Neural progenitor cell (in vitro differentiated cells): ENCODE data around the gene TMEM117.

ENCODE experiments used
- EZH2 ChIP-seq: fragments of 200-600 bp; sonication (generic); IDR thresholded peaks from 2 replicates; pipeline ENCODE4 v1.6.1; 2017; ENCODE audit warnings: antibody characterized with exemption, mild to moderate bottlenecking, moderate library complexity
- EZH2phosphoT487 ChIP-seq: fragments of 200-600 bp; sonication (generic); IDR thresholded peaks from 2 replicates; pipeline ENCODE4 v1.6.1; 2017; ENCODE audit warnings: antibody characterized with exemption
- TF ChIP-seq, protein P1 (sequence below): fragments of 200-600 bp; sonication (generic); IDR thresholded peaks from 2 replicates; pipeline ENCODE4 v1.5.1; 2017; ENCODE audit warnings: antibody characterized with exemption, mild to moderate bottlenecking

DNA sequence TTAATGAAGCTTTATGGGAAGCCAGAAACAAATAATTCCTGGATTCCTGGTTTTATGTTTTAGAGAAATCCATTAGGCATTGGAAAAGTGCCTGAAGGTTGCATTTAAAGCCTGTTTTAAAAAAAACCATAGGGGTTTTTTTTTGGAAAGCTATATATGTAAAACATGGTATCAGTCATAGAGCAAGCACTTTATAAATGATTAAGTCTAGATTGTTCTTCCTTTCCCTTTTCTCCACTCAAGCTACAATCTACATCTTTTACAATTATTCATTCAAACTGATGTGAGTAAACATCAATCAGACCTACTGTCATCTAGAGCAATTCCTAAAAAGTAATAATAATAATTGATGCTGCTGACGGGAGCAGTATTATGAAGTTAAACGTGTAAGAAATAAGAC is 500.7 kb downstream of the TMEM117 start:
- TF ChIP-seq, protein P1, sequence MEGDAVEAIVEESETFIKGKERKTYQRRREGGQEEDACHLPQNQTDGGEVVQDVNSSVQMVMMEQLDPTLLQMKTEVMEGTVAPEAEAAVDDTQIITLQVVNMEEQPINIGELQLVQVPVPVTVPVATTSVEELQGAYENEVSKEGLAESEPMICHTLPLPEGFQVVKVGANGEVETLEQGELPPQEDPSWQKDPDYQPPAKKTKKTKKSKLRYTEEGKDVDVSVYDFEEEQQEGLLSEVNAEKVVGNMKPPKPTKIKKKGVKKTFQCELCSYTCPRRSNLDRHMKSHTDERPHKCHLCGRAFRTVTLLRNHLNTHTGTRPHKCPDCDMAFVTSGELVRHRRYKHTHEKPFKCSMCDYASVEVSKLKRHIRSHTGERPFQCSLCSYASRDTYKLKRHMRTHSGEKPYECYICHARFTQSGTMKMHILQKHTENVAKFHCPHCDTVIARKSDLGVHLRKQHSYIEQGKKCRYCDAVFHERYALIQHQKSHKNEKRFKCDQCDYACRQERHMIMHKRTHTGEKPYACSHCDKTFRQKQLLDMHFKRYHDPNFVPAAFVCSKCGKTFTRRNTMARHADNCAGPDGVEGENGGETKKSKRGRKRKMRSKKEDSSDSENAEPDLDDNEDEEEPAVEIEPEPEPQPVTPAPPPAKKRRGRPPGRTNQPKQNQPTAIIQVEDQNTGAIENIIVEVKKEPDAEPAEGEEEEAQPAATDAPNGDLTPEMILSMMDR, result no peak
- no peak for TF ChIP-seq EZH2phosphoT487
- no peak for TF ChIP-seq EZH2
